Right lobe of liver (tissue), 6 donors: ENCODE data around the gene ADARB2. TPM values are rescaled to one million over a fixed set of nuclear protein-coding genes. Genes with fewer than 3 reads are reported as not detected.

Experiments
- ATAC-seq, 4 donors: fragments of 200-7000 bp; cut with Tn5 transposase; one replicate each; pipeline ENCODE4 v1.9.1; 2020; ENCODE audit warnings: mild to moderate bottlenecking in 4 of 4, moderate library complexity in 4 of 4
- DNase-seq, 3 donors: peaks; one replicate each; pipeline ENCODE4 v3.0.0-alpha.2; 2020
- H3K27ac ChIP-seq, 3 donors: fragments of 200-600 bp; one replicate each; pipeline ENCODE4 v1.8.0; 2022
- H3K27me3 ChIP-seq, 2 donors: fragments of 200-600 bp; one replicate each; pipeline ENCODE4 v1.8.0; 2022
- H3K36me3 ChIP-seq, 4 donors: fragments of 200-600 bp; sonication (generic) in 1 of 4; one replicate each; pipeline versions ENCODE4 v1.5.1 to v1.8.0; 2017 to 2022; ENCODE audit warnings: control low read depth in 1 of 4
- H3K4me1 ChIP-seq, 4 donors: fragments of 200-600 bp; sonication (generic) in 1 of 4; one replicate each; pipeline versions ENCODE4 v1.5.1 to v1.8.0; 2017 to 2022; ENCODE audit warnings: control low read depth in 1 of 4
- H3K4me3 ChIP-seq, 3 donors: fragments of 200-600 bp; one replicate each; pipeline ENCODE4 v1.8.0; 2022
- H3K9me3 ChIP-seq, 4 donors: fragments of 200-600 bp; sonication (generic) in 1 of 4; one replicate each; pipeline versions ENCODE4 v1.5.1 to v1.8.0; 2017 to 2022; ENCODE audit warnings: control low read depth in 1 of 4
- POLR2A ChIP-seq: fragments of 450-650 bp; IDR thresholded peaks from one replicate; pipeline ENCODE4 v1.6.1; 2017; ENCODE audit warnings: antibody characterized with exemption, mild to moderate bottlenecking
- WGBS: methylation state at CpG from one replicate; pipeline ENCODE4 v1.1.6; 2018; ENCODE audit warnings: low coverage, low lambda C conversion rate; ENCODE audit not compliant: insufficient coverage; ENCODE audit errors: missing lambda C conversion rate; 5-methylcytosine and 5-hydroxymethylcytosine counted together
- intact Hi-C, 2 donors: fragments of 100-400 bp; cut with DNase I; formaldehyde crosslinking; loops; one replicate each; pipeline versions ENCODE4 v1.11.2 to v1.14.1; 2022
- total RNA-seq, 6 experiments: library from RNA; depleted of rRNA in 2 of 6; stranded (reverse); fragments of >200 nt in 2 of 6; fragmentation: NEBNext Ultra II Directional in 3 of 6; extraction: Animal tissue kit (Norgen Biotek cat#: 25700) in 3 of 6; gene quantifications; one replicate each; pipeline versions ENCODE4 v1.1.0 to v1.2.4, GENCODE V29; 2016 to 2023
- TF ChIP-seq, protein P1 (sequence below), 4 donors: fragments of 200-600 bp in 3 of 4; fragments of 450-650 bp in 1 of 4; IDR thresholded peaks; one replicate each; pipeline versions ENCODE4 v1.5.1 to v1.8.0; 2016 to 2022; ENCODE audit warnings: antibody characterized with exemption in 4 of 4, mild to moderate bottlenecking in 2 of 4
- donor health status: DM: no; HTN: yes; CAD: no.
- donor health status: DM: no; HTN: no; CAD: no.
- donor health status: DM: no; HTN: no; CAD: no.
- donor health status: DM: no; HTN: yes; CAD: no.
- donor health status: DM: no; HTN: yes; CAD: no.

ADARB2 gene
- total RNA-seq, 6 experiments from 2014 or later: 0.07 to 0.68 (median 0.42) TPM

- WGBS: 53% methylated on average over 6 of the region's 15 CpGs
- ATAC-seq: no peak
- H3K36me3 ChIP-seq: no peaks in the 10 kb centered on the region
- H3K27ac ChIP-seq: no peak overlapping the region
- no peak overlapping the region for H3K4me3 ChIP-seq
- TF ChIP-seq, protein P1, sequence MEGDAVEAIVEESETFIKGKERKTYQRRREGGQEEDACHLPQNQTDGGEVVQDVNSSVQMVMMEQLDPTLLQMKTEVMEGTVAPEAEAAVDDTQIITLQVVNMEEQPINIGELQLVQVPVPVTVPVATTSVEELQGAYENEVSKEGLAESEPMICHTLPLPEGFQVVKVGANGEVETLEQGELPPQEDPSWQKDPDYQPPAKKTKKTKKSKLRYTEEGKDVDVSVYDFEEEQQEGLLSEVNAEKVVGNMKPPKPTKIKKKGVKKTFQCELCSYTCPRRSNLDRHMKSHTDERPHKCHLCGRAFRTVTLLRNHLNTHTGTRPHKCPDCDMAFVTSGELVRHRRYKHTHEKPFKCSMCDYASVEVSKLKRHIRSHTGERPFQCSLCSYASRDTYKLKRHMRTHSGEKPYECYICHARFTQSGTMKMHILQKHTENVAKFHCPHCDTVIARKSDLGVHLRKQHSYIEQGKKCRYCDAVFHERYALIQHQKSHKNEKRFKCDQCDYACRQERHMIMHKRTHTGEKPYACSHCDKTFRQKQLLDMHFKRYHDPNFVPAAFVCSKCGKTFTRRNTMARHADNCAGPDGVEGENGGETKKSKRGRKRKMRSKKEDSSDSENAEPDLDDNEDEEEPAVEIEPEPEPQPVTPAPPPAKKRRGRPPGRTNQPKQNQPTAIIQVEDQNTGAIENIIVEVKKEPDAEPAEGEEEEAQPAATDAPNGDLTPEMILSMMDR (IDR thresholded peaks at IDR 0.05): no peak
- TF ChIP-seq POLR2A: no peak
- H3K4me1 ChIP-seq: no peaks in the 10 kb centered on the region
- intact Hi-C loops: no loop called here
- H3K27me3 ChIP-seq: no peaks in the 10 kb centered on the region
- no peaks in the 10 kb centered on the region for H3K9me3 ChIP-seq
- peak in 2 of 3 donors; percentile 2 to 27 for DNase-seq
These were observed 564.9 kb downstream of the ADARB2 start for GRCh38 chr10:1172256-1172984.

DNA sequence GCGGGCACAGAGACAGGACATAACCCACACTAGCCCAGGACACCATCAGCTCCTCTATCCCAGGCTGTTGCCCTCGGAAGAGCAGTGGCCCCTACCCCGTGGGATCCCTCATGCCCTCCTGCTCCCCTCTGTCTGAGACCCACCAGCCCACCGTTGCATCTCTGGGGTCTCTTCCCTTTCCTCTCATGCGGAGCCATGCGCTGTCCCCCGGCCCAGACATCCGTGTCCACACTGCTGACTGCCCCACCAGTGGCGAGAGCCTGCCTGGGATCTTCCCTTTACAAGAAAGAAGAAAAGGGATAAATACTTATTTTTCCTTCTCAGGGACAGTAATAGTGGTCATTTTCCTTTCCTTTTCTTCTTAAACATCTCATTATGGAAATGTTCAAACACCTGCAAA lies 565.7 kb downstream of the ADARB2 start:
- H3K27me3 ChIP-seq: no peaks in the 10 kb centered on the region
- no peaks in the 10 kb centered on the region for H3K4me1 ChIP-seq
- no peaks in the 10 kb centered on the region for H3K36me3 ChIP-seq
- no peaks in the 10 kb centered on the region for H3K9me3 ChIP-seq
- DNase-seq (peak in 2 of 3 donors; percentile 7 to 40), ATAC-seq (no peak)
- 52% methylated on average over 4 of the region's 9 CpGs for WGBS
- intact Hi-C loops: no loop called here
- no peak overlapping the region for H3K4me3 ChIP-seq
- no peak overlapping the region for H3K27ac ChIP-seq
- TF ChIP-seq POLR2A: no peak
- TF ChIP-seq, protein P1 (IDR thresholded peaks at IDR 0.05): no peak

DNA sequence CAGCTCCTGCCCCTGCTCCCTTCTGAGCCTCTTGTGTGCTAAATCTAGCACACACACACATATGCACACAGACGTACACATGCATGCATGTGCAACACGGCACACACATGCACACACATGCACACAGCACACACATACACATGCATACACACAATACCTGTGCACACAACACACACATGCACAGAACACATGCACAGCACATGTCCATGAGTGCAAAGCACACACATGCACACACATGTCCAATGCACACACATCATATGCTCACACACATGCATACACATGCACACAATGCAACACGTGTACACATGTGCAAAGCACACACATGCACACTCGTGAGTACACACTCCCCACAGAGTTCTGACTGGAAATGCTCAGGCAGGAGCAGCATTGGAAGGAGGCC lies 566.1 kb downstream of the ADARB2 start:
- intact Hi-C loops: no loop called here
- Histone ChIP-seq H3K36me3 (no peaks in the 10 kb centered on the region), H3K27ac (no peak overlapping the region), H3K9me3 (no peaks in the 10 kb centered on the region), H3K27me3 (no peaks in the 10 kb centered on the region), H3K4me1 (no peaks in the 10 kb centered on the region), H3K4me3 (no peak overlapping the region)
- WGBS: 30% methylated on average over 3 of the region's 4 CpGs
- TF ChIP-seq POLR2A: no peak
- TF ChIP-seq, protein P1 (IDR thresholded peaks at IDR 0.05): no peak
- no peak for ATAC-seq
- DNase-seq: no peak

DNA sequence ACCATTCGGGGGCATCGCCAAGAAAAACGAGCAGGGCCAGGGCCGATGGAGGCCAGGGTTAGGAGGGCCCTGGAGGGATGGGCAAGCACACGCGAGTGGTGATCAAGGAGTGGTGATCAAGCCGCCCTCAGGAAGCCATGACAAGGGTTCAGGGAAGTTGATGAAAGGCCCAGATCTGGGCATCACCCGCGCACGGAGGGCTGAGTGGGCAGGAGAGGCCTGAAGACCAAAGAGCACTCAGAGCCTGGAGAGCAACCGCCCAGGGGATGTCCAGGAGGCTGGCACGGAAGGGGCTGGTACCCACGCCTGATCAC lies 566.5 kb downstream of the ADARB2 start:
- no peaks in the 10 kb centered on the region for H3K9me3 ChIP-seq
- H3K36me3 ChIP-seq: no peaks in the 10 kb centered on the region
- H3K27me3 ChIP-seq: no peaks in the 10 kb centered on the region
- 88% methylated on average over 7 of the region's 13 CpGs for WGBS
- ATAC-seq (no peak), DNase-seq (peak in 2 of 3 donors; percentile 10 to 37)
- H3K4me3 ChIP-seq: no peak overlapping the region
- no peaks in the 10 kb centered on the region for H3K4me1 ChIP-seq
- no peak for TF ChIP-seq POLR2A
- TF ChIP-seq, protein P1 (IDR thresholded peaks at IDR 0.05): no peak
- intact Hi-C loops: no loop called here
- H3K27ac ChIP-seq: no peak overlapping the region
